H9 (cell line): Measurements from ENCODE around the gene FBRSL1. TPM values are rescaled to one million over a fixed set of nuclear protein-coding genes. Genes with fewer than 3 reads are reported as not detected.

ENCODE experiments used
- DNase-seq: peaks from one replicate; pipeline ENCODE4 v3.0.0-alpha.2; 2017
- H2AFZ ChIP-seq: one replicate; pipeline ENCODE4 v1.6.1; 2013; ENCODE audit warnings: mild to moderate bottlenecking, low read length, control low read depth, moderate library complexity
- H2AK5ac ChIP-seq: 2 replicates; pipeline ENCODE4 v1.6.1; 2013; ENCODE audit warnings: low read length, control low read depth, mixed read lengths; ENCODE audit not compliant: insufficient read length
- H2BK120ac ChIP-seq: one replicate; pipeline ENCODE4 v1.6.1; 2013; ENCODE audit warnings: low read depth, mild to moderate bottlenecking, low read length, control low read depth, inconsistent platforms; ENCODE audit not compliant: poor library complexity, severe bottlenecking
- H2BK12ac ChIP-seq: 2 replicates; pipeline ENCODE4 v1.6.1; 2013; ENCODE audit warnings: low read length, control low read depth, mixed read lengths, low read depth; ENCODE audit not compliant: insufficient read length
- H2BK15ac ChIP-seq: 2 replicates; pipeline ENCODE4 v1.6.1; 2013; ENCODE audit warnings: low read depth, low read length, control low read depth
- H2BK20ac ChIP-seq: one replicate; pipeline ENCODE4 v1.6.1; 2013; ENCODE audit warnings: low read depth, mild to moderate bottlenecking, low read length, control low read depth, inconsistent platforms; ENCODE audit not compliant: poor library complexity, severe bottlenecking
- H2BK5ac ChIP-seq: 2 replicates; pipeline ENCODE4 v1.6.1; 2013; ENCODE audit warnings: low read length, control low read depth, mixed read lengths; ENCODE audit not compliant: insufficient read length
- H3K14ac ChIP-seq: 2 replicates; pipeline ENCODE4 v1.6.1; 2013; ENCODE audit warnings: low read length, control low read depth; ENCODE audit not compliant: insufficient read depth
- H3K18ac ChIP-seq: 2 replicates; pipeline ENCODE4 v1.6.1; 2013; ENCODE audit warnings: low read depth, mild to moderate bottlenecking, mixed read lengths, low read length, control low read depth; ENCODE audit not compliant: insufficient read length
- H3K23ac ChIP-seq: 2 replicates; pipeline ENCODE4 v1.6.1; 2013; ENCODE audit warnings: low read length, control low read depth, mixed read lengths, low read depth; ENCODE audit not compliant: insufficient read length
- H3K23me2 ChIP-seq: 2 replicates; pipeline ENCODE4 v1.6.1; 2013; ENCODE audit warnings: low read depth, mild to moderate bottlenecking, mixed read lengths, low read length, control low read depth; ENCODE audit not compliant: insufficient read length, poor library complexity, severe bottlenecking
- H3K27ac ChIP-seq: 2 replicates; pipeline ENCODE4 v1.5.1; 2013; ENCODE audit warnings: low read length, control low read depth, mixed read lengths, low read depth; ENCODE audit not compliant: insufficient read length
- H3K27me3 ChIP-seq: 2 replicates; pipeline ENCODE4 v1.6.1; 2013; ENCODE audit warnings: low read length, control low read depth, inconsistent platforms; ENCODE audit not compliant: insufficient read depth
- H3K4ac ChIP-seq: 2 replicates; pipeline ENCODE4 v1.6.1; 2013; ENCODE audit warnings: low read depth, mild to moderate bottlenecking, control low read depth, inconsistent platforms, low read length, moderate library complexity
- H3K4me1 ChIP-seq: 2 replicates; pipeline ENCODE4 v1.6.1; 2013; ENCODE audit warnings: low read length, control low read depth, inconsistent platforms; ENCODE audit not compliant: insufficient read depth
- H3K4me2 ChIP-seq: 2 replicates; pipeline ENCODE4 v1.6.1; 2013; ENCODE audit warnings: low read length, control low read depth, mixed read lengths; ENCODE audit not compliant: insufficient read length, insufficient read depth
- H3K56ac ChIP-seq: 2 replicates; pipeline ENCODE4 v1.6.1; 2013; ENCODE audit warnings: low read depth, mild to moderate bottlenecking, mixed read lengths, low read length, control low read depth; ENCODE audit not compliant: insufficient read length
- H3K79me1 ChIP-seq: 2 replicates; pipeline ENCODE4 v1.6.1; 2013; ENCODE audit warnings: low read depth, mild to moderate bottlenecking, moderate library complexity, low read length, control low read depth, inconsistent platforms; ENCODE audit not compliant: insufficient read depth, poor library complexity, severe bottlenecking
- H3K79me2 ChIP-seq: 2 replicates; pipeline ENCODE4 v1.6.1; 2013; ENCODE audit warnings: low read length, control low read depth, inconsistent platforms; ENCODE audit not compliant: insufficient read depth
- H3K9ac ChIP-seq: 2 replicates; pipeline ENCODE4 v1.6.1; 2013; ENCODE audit warnings: low read length, control low read depth, mixed read lengths; ENCODE audit not compliant: insufficient read length; ENCODE audit errors: extremely low read depth
- H3K9me3 ChIP-seq: one replicate; pipeline ENCODE4 v1.6.1; 2013; ENCODE audit warnings: low read depth, low read length, inconsistent platforms; ENCODE audit not compliant: control insufficient read depth
- H3T11ph ChIP-seq: one replicate; pipeline ENCODE4 v1.6.1; 2013; ENCODE audit warnings: mild to moderate bottlenecking, low read length, control low read depth, inconsistent platforms
- H4K20me1 ChIP-seq: one replicate; pipeline ENCODE4 v1.6.1; 2013; ENCODE audit not compliant: control insufficient read depth, insufficient read length, insufficient read depth
- H4K5ac ChIP-seq: 2 replicates; pipeline ENCODE4 v1.6.1; 2013; ENCODE audit warnings: low read depth, mild to moderate bottlenecking, mixed read lengths, low read length, control low read depth; ENCODE audit not compliant: insufficient read length
- H4K8ac ChIP-seq: replicated peaks from 2 replicates; pipeline ENCODE4 v1.6.1; 2013; ENCODE audit warnings: low read length, control low read depth, mixed read lengths, low read depth; ENCODE audit not compliant: insufficient read length
- H4K91ac ChIP-seq: 2 replicates; pipeline ENCODE4 v1.6.1; 2013; ENCODE audit warnings: low read depth, mild to moderate bottlenecking, moderate library complexity, mixed read lengths, low read length, control low read depth; ENCODE audit not compliant: insufficient read length
- H3K27ac Mint-ChIP-seq, 3 experiments: 2 replicates in 2 of 3; 3 replicates in 1 of 3; pipeline ENCODE4 v1.8.0; 2020 to 2021; ENCODE audit warnings: mixed read lengths in 3 of 3, mild to moderate bottlenecking in 1 of 3, moderate library complexity in 1 of 3
- H3K27me3 Mint-ChIP-seq: 2 replicates; pipeline ENCODE4 v1.8.0; 2021; ENCODE audit warnings: low read depth, mild to moderate bottlenecking, moderate library complexity, mixed read lengths
- H3K36me3 Mint-ChIP-seq, 3 experiments: 2 replicates in 2 of 3; 3 replicates in 1 of 3; pipeline ENCODE4 v1.8.0; 2020 to 2021; ENCODE audit warnings: low read depth in 3 of 3, mixed read lengths in 3 of 3; ENCODE audit not compliant: insufficient read depth in 1 of 3
- H3K4me1 Mint-ChIP-seq, 2 experiments: 2 replicates each; pipeline ENCODE4 v1.8.0; 2020; ENCODE audit warnings: mixed read lengths in 2 of 2
- H3K4me3 Mint-ChIP-seq, 2 experiments: 2 replicates in 1 of 2; 3 replicates in 1 of 2; pipeline ENCODE4 v1.8.0; 2020 to 2021; ENCODE audit warnings: mild to moderate bottlenecking in 2 of 2, mixed read lengths in 2 of 2, moderate library complexity in 1 of 2
- H3K9me3 Mint-ChIP-seq, 2 experiments: 2 replicates in 1 of 2; 3 replicates in 1 of 2; pipeline ENCODE4 v1.8.0; 2020; ENCODE audit warnings: mild to moderate bottlenecking in 2 of 2, mixed read lengths in 2 of 2, moderate library complexity in 1 of 2
- WGBS: extraction: QIAGEN DNeasy Blood & Tissue Kit; methylation state at CpG from one replicate; pipeline ENCODE4 v1.1.7; 2013; ENCODE audit warnings: missing lambda C conversion rate, low lambda C conversion rate, mixed read lengths; ENCODE audit not compliant: insufficient read length; ENCODE audit errors: extremely low coverage; 5-methylcytosine and 5-hydroxymethylcytosine counted together
- total RNA-seq: library from RNA; stranded (reverse); gene quantifications from 2 replicates; pipeline ENCODE4 v1.2.1, GENCODE V29; 2021
- TF ChIP-seq, protein P1 (sequence below): fragments of 200-600 bp; sonication (generic); conservative IDR thresholded peaks from 3 replicates; pipeline ENCODE4 v1.8.0; 2021; ENCODE audit warnings: antibody characterized with exemption, mild to moderate bottlenecking

Gene FBRSL1
- total RNA-seq, 1 experiment from 2014 or later, result 90.8 TPM

DNA sequence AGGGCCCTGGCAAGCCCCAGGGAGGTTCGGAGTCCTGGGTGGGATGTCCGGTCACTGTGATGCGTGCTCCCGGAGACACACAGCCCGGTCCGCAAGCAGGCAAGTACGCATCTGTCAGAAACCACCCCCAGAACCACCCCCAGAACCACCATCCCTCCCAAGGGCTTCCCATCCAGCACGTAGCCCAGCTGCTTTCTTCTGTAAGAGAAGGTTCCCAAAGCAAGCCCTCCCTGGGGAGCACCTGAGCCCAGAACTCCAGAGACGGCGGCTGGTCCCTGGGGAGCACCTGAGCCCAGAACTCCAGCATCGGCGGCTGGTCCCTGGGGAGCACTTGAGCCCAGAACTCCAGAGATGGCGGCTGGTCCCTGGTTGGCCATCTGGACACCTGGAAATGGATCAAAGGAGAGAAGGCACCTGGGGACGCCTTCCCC lies 2.6 kb upstream of the FBRSL1 start:
- H3K27me3 Mint-ChIP-seq, result peaks cover 75% of the 10 kb centered on the region

More for the DNA sequence above, 2.6 kb upstream of the FBRSL1 start:
- no peak overlapping the region for H3K4ac ChIP-seq
- no peak overlapping the region for H3K27ac Mint-ChIP-seq
- H3K79me1 ChIP-seq, result peaks cover 6% of the 10 kb centered on the region
- no peak overlapping the region for H2BK120ac ChIP-seq
- peaks cover 6% of the 10 kb centered on the region for H3K23me2 ChIP-seq
- no peak overlapping the region for H2BK20ac ChIP-seq
- H2AFZ ChIP-seq, result no peak overlapping the region
- no peak overlapping the region for H2BK5ac ChIP-seq
- peaks cover 11% of the 10 kb centered on the region; the same call in 1 of the 2 replicates for H3K79me2 ChIP-seq
- H3K18ac ChIP-seq, result no peak overlapping the region
- H3K9me3 ChIP-seq, result no peaks in the 10 kb centered on the region
- no peak for DNase-seq
- no peak overlapping the region for H3K9ac ChIP-seq
- no peak overlapping the region for H3K56ac ChIP-seq
- H4K5ac ChIP-seq, result no peak overlapping the region
- no peak overlapping the region for H3K27ac ChIP-seq
- no peaks in the 10 kb centered on the region for H4K20me1 ChIP-seq
- no peak overlapping the region for H3K4me3 Mint-ChIP-seq
- no peak overlapping the region for H3K4me2 ChIP-seq
- no peak overlapping the region for H3K23ac ChIP-seq
- H3K9me3 Mint-ChIP-seq, result no peaks in the 10 kb centered on the region
- H3K14ac ChIP-seq, result no peak overlapping the region
- no peak overlapping the region for H4K91ac ChIP-seq
- H3K27me3 ChIP-seq, result peaks cover 26% of the 10 kb centered on the region; the same call in 1 of the 2 replicates
- H3K4me1 ChIP-seq, result no peaks in the 10 kb centered on the region; the same call in 1 of the 2 replicates
- TF ChIP-seq, protein P1, sequence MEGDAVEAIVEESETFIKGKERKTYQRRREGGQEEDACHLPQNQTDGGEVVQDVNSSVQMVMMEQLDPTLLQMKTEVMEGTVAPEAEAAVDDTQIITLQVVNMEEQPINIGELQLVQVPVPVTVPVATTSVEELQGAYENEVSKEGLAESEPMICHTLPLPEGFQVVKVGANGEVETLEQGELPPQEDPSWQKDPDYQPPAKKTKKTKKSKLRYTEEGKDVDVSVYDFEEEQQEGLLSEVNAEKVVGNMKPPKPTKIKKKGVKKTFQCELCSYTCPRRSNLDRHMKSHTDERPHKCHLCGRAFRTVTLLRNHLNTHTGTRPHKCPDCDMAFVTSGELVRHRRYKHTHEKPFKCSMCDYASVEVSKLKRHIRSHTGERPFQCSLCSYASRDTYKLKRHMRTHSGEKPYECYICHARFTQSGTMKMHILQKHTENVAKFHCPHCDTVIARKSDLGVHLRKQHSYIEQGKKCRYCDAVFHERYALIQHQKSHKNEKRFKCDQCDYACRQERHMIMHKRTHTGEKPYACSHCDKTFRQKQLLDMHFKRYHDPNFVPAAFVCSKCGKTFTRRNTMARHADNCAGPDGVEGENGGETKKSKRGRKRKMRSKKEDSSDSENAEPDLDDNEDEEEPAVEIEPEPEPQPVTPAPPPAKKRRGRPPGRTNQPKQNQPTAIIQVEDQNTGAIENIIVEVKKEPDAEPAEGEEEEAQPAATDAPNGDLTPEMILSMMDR, result no peak
- no peak overlapping the region for H3T11ph ChIP-seq
- H3K36me3 Mint-ChIP-seq, result peaks cover 3 to 4% (median 3%) of the 10 kb centered on the region in 3 experiments
- no CpG with 5 or more reads among the region's 14 CpGs for WGBS
- no peak overlapping the region for H4K8ac ChIP-seq
- H3K4me1 Mint-ChIP-seq, result peaks cover 17 to 23% of the 10 kb centered on the region in 2 experiments
- H2AK5ac ChIP-seq, result no peak overlapping the region
- no peak overlapping the region for H2BK12ac ChIP-seq
- H2BK15ac ChIP-seq, result no peak overlapping the region
